Measurements from ENCODE around the gene KRT81. TPM values are rescaled to one million over a fixed set of nuclear protein-coding genes. Genes with fewer than 3 reads are reported as not detected.
A peak's percentile ranks its signal among the peaks of the same experiment; 100 is the strongest.

KRT81 gene
- total and polyA plus RNA-seq, 4 donors: 0.02 to 0.61 (median 0.23) TPM

DNA sequence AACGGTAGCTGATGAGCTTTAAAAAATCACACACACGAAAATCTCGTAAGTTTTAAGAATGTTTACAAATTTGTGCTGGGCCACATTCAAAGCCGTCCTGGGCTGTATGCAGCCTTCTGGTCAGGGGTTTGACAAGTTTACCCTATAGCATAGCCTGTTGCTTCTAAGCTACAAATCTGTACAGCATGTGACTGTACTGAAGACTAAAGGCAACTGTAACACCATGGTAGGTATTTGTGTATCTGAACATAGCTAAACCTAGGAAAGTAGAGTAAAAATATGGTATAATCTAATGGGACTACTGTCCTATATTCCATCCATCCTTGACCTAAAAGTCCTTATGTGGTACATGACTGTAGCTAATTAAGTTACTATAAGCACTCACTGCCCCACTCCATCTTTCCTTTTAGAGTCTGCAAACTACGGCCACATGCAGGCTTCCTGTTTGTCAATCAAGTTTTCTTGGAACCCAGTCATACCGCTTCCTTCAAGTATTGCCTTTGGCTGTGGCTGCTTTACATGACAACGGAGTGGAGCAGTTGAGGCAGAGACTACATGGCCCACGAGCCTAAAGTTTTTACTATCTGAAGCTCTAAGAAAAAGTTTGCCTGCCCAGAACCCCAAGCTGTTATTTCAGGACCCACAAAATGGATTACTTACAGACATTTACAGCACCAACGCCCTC is 39.8 kb downstream of the KRT81 start:
- Histone ChIP-seq H3K36me3 (ENCODE audit: control insufficient read depth in 4 of 4, insufficient read depth in 4 of 4, low read length in 4 of 4) (no peaks in the 10 kb centered on the region), H3K27ac (ENCODE audit: low read depth in 1 of 2, low read length in 1 of 2) (no peak overlapping the region), H3K27me3 (ENCODE audit: control insufficient read depth in 3 of 3, insufficient read depth in 3 of 3, low read length in 2 of 3) (peaks cover 0 to 66% (median 49%) of the 10 kb centered on the region in 3 donors), H3K4me1 (ENCODE audit: control insufficient read depth in 5 of 5, insufficient read depth in 5 of 5, low read length in 5 of 5) (peaks cover 0 to 7% (median 2%) of the 10 kb centered on the region in 5 donors), H3K9me3 (ENCODE audit: control insufficient read depth in 4 of 4, insufficient read depth in 3 of 4, low read length in 3 of 4) (no peaks in the 10 kb centered on the region), H3K4me3 (no peak overlapping the region), H3K9ac (ENCODE audit: insufficient read depth in 1 of 2, low read length in 2 of 2) (no peak overlapping the region)
- no peak for ATAC-seq (ENCODE audit: insufficient read depth, low FRiP score)
- WGBS, 2 donors: 49 to 55% methylated on average over 9 of the region's 9 CpGs
- DNase-seq: no peak
- TF ChIP-seq, protein P1, sequence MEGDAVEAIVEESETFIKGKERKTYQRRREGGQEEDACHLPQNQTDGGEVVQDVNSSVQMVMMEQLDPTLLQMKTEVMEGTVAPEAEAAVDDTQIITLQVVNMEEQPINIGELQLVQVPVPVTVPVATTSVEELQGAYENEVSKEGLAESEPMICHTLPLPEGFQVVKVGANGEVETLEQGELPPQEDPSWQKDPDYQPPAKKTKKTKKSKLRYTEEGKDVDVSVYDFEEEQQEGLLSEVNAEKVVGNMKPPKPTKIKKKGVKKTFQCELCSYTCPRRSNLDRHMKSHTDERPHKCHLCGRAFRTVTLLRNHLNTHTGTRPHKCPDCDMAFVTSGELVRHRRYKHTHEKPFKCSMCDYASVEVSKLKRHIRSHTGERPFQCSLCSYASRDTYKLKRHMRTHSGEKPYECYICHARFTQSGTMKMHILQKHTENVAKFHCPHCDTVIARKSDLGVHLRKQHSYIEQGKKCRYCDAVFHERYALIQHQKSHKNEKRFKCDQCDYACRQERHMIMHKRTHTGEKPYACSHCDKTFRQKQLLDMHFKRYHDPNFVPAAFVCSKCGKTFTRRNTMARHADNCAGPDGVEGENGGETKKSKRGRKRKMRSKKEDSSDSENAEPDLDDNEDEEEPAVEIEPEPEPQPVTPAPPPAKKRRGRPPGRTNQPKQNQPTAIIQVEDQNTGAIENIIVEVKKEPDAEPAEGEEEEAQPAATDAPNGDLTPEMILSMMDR (IDR thresholded peaks at IDR 0.05; ENCODE audit: control extremely low read depth, extremely low read depth): no peak

DNA sequence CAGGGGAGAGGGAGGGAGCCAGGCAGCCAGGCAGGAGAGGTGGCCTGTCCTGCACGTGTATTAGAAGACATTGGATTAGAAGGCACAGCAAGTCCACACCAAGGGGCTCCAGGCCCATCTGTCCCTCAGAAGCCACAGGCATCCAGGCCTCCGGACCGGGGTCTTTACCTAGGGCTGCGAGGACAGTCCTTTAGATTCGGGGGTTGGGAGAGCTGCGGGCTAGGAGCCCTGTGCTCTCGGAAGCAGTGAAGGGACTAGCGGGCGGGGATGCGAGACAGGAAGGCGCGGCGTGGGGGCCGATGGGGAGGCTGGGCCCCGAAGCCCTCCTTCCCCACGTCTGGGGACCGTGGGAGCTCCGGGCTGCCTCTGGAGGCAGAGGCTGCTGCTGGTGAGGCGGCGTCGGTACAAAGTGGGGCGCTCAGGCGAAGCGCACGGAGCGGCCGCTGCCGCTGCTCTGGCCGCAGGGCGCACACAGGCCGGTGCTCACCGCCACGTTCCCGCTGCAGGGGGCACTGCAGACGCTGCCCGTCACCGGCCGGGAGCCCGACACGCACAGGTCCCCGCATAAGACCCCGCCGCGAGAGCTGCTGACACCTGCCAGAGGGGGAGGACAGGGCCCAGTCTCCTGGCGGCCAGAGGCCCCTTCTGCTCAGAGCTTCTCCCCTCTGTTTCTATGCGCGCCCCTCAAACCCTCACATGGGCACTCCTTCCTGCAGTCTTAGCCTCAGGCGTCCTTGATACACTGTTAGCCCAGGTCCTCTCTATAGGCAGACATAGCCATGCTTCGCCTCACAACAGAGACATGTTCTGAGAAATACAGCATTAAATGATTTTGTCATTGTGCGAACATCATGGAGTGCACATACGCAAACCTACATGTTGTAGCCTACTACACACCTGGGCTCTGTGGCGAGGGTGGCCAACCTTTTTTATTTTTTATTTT is 41.0 kb downstream of the KRT81 start:
- Histone ChIP-seq H3K4me1 (ENCODE audit: control insufficient read depth in 5 of 5, insufficient read depth in 5 of 5, low read length in 5 of 5) (peaks cover 0 to 7% (median 2%) of the 10 kb centered on the region in 5 donors), H3K27ac (ENCODE audit: low read depth in 1 of 2, low read length in 1 of 2) (no peak overlapping the region), H3K4me3 (no peak overlapping the region), H3K27me3 (ENCODE audit: control insufficient read depth in 3 of 3, insufficient read depth in 3 of 3, low read length in 2 of 3) (peaks cover 0 to 54% (median 38%) of the 10 kb centered on the region in 3 donors), H3K9me3 (ENCODE audit: control insufficient read depth in 4 of 4, insufficient read depth in 3 of 4, low read length in 3 of 4) (no peaks in the 10 kb centered on the region), H3K9ac (ENCODE audit: insufficient read depth in 1 of 2, low read length in 2 of 2) (no peak overlapping the region), H3K36me3 (ENCODE audit: control insufficient read depth in 4 of 4, insufficient read depth in 4 of 4, low read length in 4 of 4) (peaks cover 0 to under 1% (median 0%) of the 10 kb centered on the region in 4 donors)
- no peak for ATAC-seq (ENCODE audit: insufficient read depth, low FRiP score)
- DNase-seq: no peak
- 38 to 48% methylated on average over 35 to 52 of the region's 52 CpGs for WGBS, 2 donors
- TF ChIP-seq, protein P1 (IDR thresholded peaks at IDR 0.05; ENCODE audit: control extremely low read depth, extremely low read depth): no peak

DNA sequence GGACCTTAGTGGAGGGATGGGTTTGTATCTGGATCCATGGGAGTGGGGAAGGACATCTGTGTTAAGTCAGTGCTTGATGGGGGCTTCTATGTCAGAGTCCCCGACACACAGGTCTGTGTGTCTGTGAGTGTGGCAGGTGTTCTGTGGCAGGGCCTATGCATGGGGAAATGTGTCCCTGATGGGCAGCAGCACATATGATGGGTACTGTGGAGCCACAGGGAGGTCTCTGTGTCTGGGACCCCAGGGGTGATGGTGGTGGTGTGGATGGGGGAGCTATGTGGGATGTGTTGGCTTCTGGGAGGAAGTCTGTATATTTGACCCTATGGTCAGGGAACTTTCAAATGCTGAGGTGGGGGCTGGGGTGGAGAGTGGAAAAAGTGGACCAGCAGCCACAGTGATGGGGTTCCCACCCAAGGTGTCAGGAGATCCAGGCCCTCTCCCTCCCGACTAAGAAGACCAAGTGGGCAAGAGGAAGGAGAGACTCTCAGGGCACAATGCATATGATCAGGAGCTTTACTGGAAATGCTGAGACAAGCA is 41.8 kb downstream of the KRT81 start:
- no peak for ATAC-seq (ENCODE audit: insufficient read depth, low FRiP score)
- peaks cover 0 to 47% (median 31%) of the 10 kb centered on the region in 3 donors for H3K27me3 ChIP-seq (ENCODE audit: control insufficient read depth in 3 of 3, insufficient read depth in 3 of 3, low read length in 2 of 3)
- TF ChIP-seq, protein P1 (IDR thresholded peaks at IDR 0.05; ENCODE audit: control extremely low read depth, extremely low read depth): no peak
- peaks cover 0 to 7% (median 2%) of the 10 kb centered on the region in 5 donors for H3K4me1 ChIP-seq (ENCODE audit: control insufficient read depth in 5 of 5, insufficient read depth in 5 of 5, low read length in 5 of 5)
- peak overlapping the region in 1 of 2 donors; percentile 23 for H3K27ac ChIP-seq (ENCODE audit: low read depth in 1 of 2, low read length in 1 of 2)
- no peak for DNase-seq
- no peaks in the 10 kb centered on the region for H3K9me3 ChIP-seq (ENCODE audit: control insufficient read depth in 4 of 4, insufficient read depth in 3 of 4, low read length in 3 of 4)
- peaks cover 0 to 3% (median 0%) of the 10 kb centered on the region in 4 donors for H3K36me3 ChIP-seq (ENCODE audit: control insufficient read depth in 4 of 4, insufficient read depth in 4 of 4, low read length in 4 of 4)
- H3K9ac ChIP-seq (ENCODE audit: insufficient read depth in 1 of 2, low read length in 2 of 2): no peak overlapping the region
- H3K4me3 ChIP-seq: no peak overlapping the region
- WGBS, 2 donors: 69 to 84% methylated on average over 2 of the region's 2 CpGs
